H1 (cell line): Measurements from ENCODE around the gene XPNPEP1. TPM values are rescaled to one million over a fixed set of nuclear protein-coding genes. Genes with fewer than 3 reads are reported as not detected.

ENCODE experiments used
- CTCF ChIA-PET: fragments of 300-600 bp; sonication (Branson Sonifier 250); formaldehyde crosslinking; loops from one replicate; lab custom pipeline; 2021; ENCODE audit not compliant: partially characterized antibody; lab: Charles Lee
- POLR2A ChIA-PET: fragments of 300-600 bp; sonication (Branson Sonifier 250); formaldehyde crosslinking; loops from one replicate; lab custom pipeline; 2021; ENCODE audit warnings: inconsistent platforms; ENCODE audit not compliant: partially characterized antibody; lab: Charles Lee
- DNase-seq, 2 experiments: peaks; one replicate each; pipeline versions ENCODE4 v3.0.0 to v3.0.0-alpha.2; 2010 to 2022; ENCODE audit warnings: low spot score in 2 of 2, low read depth in 1 of 2, mixed read lengths in 1 of 2
- FAIRE-seq: peaks from 2 replicates; lab custom pipeline; 2011; peaks lifted over from hg19 to GRCh38; lab: Jason Lieb, UNC
- H2AFZ ChIP-seq: 2 replicates; pipeline ENCODE4 v1.8.1; 2012; ENCODE audit warnings: low read length, inconsistent platforms
- H2AK5ac ChIP-seq: 2 replicates; pipeline ENCODE4 v1.6.1; 2013; ENCODE audit warnings: low read depth, low read length
- H2BK120ac ChIP-seq: replicated peaks from 2 replicates; pipeline ENCODE3; 2013; ENCODE audit warnings: low read depth, low read length, inconsistent platforms
- H2BK12ac ChIP-seq: 2 replicates; pipeline ENCODE4 v1.6.1; 2013; ENCODE audit warnings: low read depth, low read length
- H2BK15ac ChIP-seq: 2 replicates; pipeline ENCODE4 v1.6.1; 2013; ENCODE audit warnings: low read length
- H2BK20ac ChIP-seq: 2 replicates; pipeline ENCODE4 v1.6.1; 2013; ENCODE audit warnings: low read length
- H2BK5ac ChIP-seq: 2 replicates; pipeline ENCODE4 v1.6.1; 2013; ENCODE audit warnings: low read depth, low read length
- H3K14ac ChIP-seq: 2 replicates; pipeline ENCODE4 v1.6.1; 2013; ENCODE audit warnings: inconsistent platforms; ENCODE audit not compliant: insufficient read length
- H3K18ac ChIP-seq: 2 replicates; pipeline ENCODE4 v1.6.1; 2013; ENCODE audit warnings: low read length; ENCODE audit errors: extremely low read depth
- H3K23ac ChIP-seq: 2 replicates; pipeline ENCODE4 v1.6.1; 2013; ENCODE audit warnings: inconsistent platforms; ENCODE audit not compliant: insufficient read length
- H3K23me2 ChIP-seq: 2 replicates; pipeline ENCODE4 v1.6.1; 2013; ENCODE audit warnings: low read depth, low read length
- H3K27ac ChIP-seq: 2 replicates; pipeline ENCODE4 v1.6.1; 2011; ENCODE audit warnings: low read depth, low read length, inconsistent platforms
- H3K27me3 ChIP-seq, 4 experiments: replicated peaks in 1 of 4; 1 replicate in 1 of 4; 2 replicates in 3 of 4; pipeline versions ENCODE4 v1.6.1 to v1.8.1; 2011 to 2013; ENCODE audit warnings: low read length in 3 of 4, mild to moderate bottlenecking in 3 of 4, inconsistent platforms in 2 of 4, mixed read lengths in 2 of 4, moderate library complexity in 1 of 4; ENCODE audit not compliant: control insufficient read depth in 3 of 4, insufficient read depth in 3 of 4; ENCODE audit errors: extremely low read depth in 1 of 4
- H3K36me3 ChIP-seq, 4 experiments: 2 replicates each; pipeline versions ENCODE4 v1.6.1 to v1.8.1; 2011 to 2013; ENCODE audit warnings: mild to moderate bottlenecking in 4 of 4, low read length in 3 of 4, moderate library complexity in 2 of 4, control low read depth in 1 of 4, inconsistent platforms in 1 of 4; ENCODE audit not compliant: insufficient read depth in 4 of 4, control insufficient read depth in 2 of 4
- H3K4ac ChIP-seq: replicated peaks from 2 replicates; pipeline ENCODE3; 2013; ENCODE audit warnings: low read length, low read depth, mixed read lengths, inconsistent platforms; ENCODE audit not compliant: insufficient read length
- H3K4me1 ChIP-seq, 4 experiments: replicated peaks in 1 of 4; 1 replicate in 1 of 4; 2 replicates in 3 of 4; pipeline versions ENCODE4 v1.6.1 to v1.8.1; 2011 to 2013; ENCODE audit warnings: low read length in 3 of 4, inconsistent platforms in 2 of 4, mixed read lengths in 1 of 4; ENCODE audit not compliant: insufficient read depth in 4 of 4, control insufficient read depth in 3 of 4
- H3K4me2 ChIP-seq, 2 experiments: 2 replicates each; pipeline versions ENCODE4 v1.6.1 to v1.8.1; 2011 to 2013; ENCODE audit warnings: low read depth in 2 of 2, low read length in 2 of 2, control low read depth in 1 of 2, inconsistent platforms in 1 of 2, mild to moderate bottlenecking in 1 of 2; ENCODE audit not compliant: insufficient read depth in 1 of 2
- H3K4me3 ChIP-seq, 4 experiments: fragments of 200-600, 300-600 bp in 1 of 4; sonication (generic), shearing (Covaris generic), sonication (Bioruptor Twin) in 1 of 4; 2 replicates each; pipeline versions ENCODE4 v1.5.1 to v1.8.1; 2011 to 2016; ENCODE audit warnings: low read length in 4 of 4, low read depth in 3 of 4, control low read depth in 2 of 4, inconsistent platforms in 2 of 4, mild to moderate bottlenecking in 2 of 4, mixed read lengths in 1 of 4, moderate library complexity in 1 of 4; ENCODE audit not compliant: insufficient read depth in 2 of 4; ENCODE audit errors: extremely low read depth in 1 of 4
- H3K56ac ChIP-seq: replicated peaks from 2 replicates; pipeline ENCODE3; 2013; ENCODE audit warnings: low read depth, mild to moderate bottlenecking, mixed read lengths, low read length, inconsistent platforms; ENCODE audit not compliant: insufficient read length
- H3K79me1 ChIP-seq: 2 replicates; pipeline ENCODE4 v1.6.1; 2013; ENCODE audit warnings: low read depth, low read length, control low read depth
- H3K79me2 ChIP-seq, 2 experiments: 2 replicates each; pipeline versions ENCODE4 v1.6.1 to v1.8.1; 2012 to 2013; ENCODE audit warnings: low read length in 2 of 2, mild to moderate bottlenecking in 2 of 2, inconsistent platforms in 1 of 2; ENCODE audit not compliant: insufficient read depth in 2 of 2, control insufficient read depth in 1 of 2
- H3K9ac ChIP-seq, 4 experiments: replicated peaks in 1 of 4; 1 replicate in 1 of 4; 2 replicates in 3 of 4; pipeline versions ENCODE4 v1.6.1 to v1.8.1; 2011 to 2013; ENCODE audit warnings: low read depth in 3 of 4, low read length in 3 of 4, control low read depth in 2 of 4, mild to moderate bottlenecking in 2 of 4, moderate library complexity in 2 of 4, inconsistent platforms in 1 of 4; ENCODE audit errors: extremely low read depth in 1 of 4
- H3K9me3 ChIP-seq, 2 experiments: 2 replicates each; pipeline versions ENCODE4 v1.6.1 to v1.8.1; 2012 to 2013; ENCODE audit warnings: mild to moderate bottlenecking in 2 of 2, moderate library complexity in 2 of 2, control low read depth in 1 of 2, inconsistent platforms in 1 of 2, low read depth in 1 of 2, low read length in 1 of 2, mixed read lengths in 1 of 2; ENCODE audit not compliant: insufficient read depth in 2 of 2
- H4K20me1 ChIP-seq, 2 experiments: replicated peaks in 1 of 2; 2 replicates each; pipeline versions ENCODE3 to v1.8.1; 2011 to 2013; ENCODE audit warnings: inconsistent platforms in 2 of 2, low read length in 2 of 2, mild to moderate bottlenecking in 1 of 2; ENCODE audit not compliant: insufficient read depth in 2 of 2, control insufficient read depth in 1 of 2
- H4K5ac ChIP-seq: 2 replicates; pipeline ENCODE4 v1.6.1; 2013; ENCODE audit warnings: low read length, low read depth, mixed read lengths, inconsistent platforms; ENCODE audit not compliant: insufficient read length
- H4K8ac ChIP-seq: 2 replicates; pipeline ENCODE4 v1.8.0; 2013; ENCODE audit warnings: mild to moderate bottlenecking, moderate library complexity, low read length, inconsistent platforms; ENCODE audit not compliant: insufficient read depth; ENCODE audit errors: extremely low read depth
- H4K91ac ChIP-seq: replicated peaks from 2 replicates; pipeline ENCODE3; 2013; ENCODE audit warnings: low read length, mixed read lengths, inconsistent platforms; ENCODE audit not compliant: insufficient read length
- CTBP2 ChIP-seq: IDR thresholded peaks from 2 replicates; pipeline ENCODE4 v1.7.0; 2011; ENCODE audit warnings: borderline replicate concordance, mild to moderate bottlenecking, moderate library complexity, mixed read lengths, low read length; ENCODE audit not compliant: insufficient read depth, insufficient read length
- GTF2F1 ChIP-seq: IDR thresholded peaks from 2 replicates; pipeline ENCODE4 v1.6.1; 2012; ENCODE audit warnings: low read depth, low read length, improper control_type of control experiment, borderline replicate concordance
- HDAC6 ChIP-seq: IDR thresholded peaks from one replicate; pipeline ENCODE4 v1.7.1; 2012; ENCODE audit warnings: low read depth, mild to moderate bottlenecking, inconsistent platforms, low read length, moderate library complexity
- MAFK ChIP-seq: IDR thresholded peaks from 2 replicates; pipeline ENCODE4 v1.6.1; 2012; ENCODE audit warnings: low read depth, mild to moderate bottlenecking, improper control_type of control experiment, low read length
- RAD21 ChIP-seq, 2 experiments: IDR thresholded peaks in 1 of 2; conservative IDR thresholded peaks in 1 of 2; 2 replicates each; pipeline ENCODE4 v1.6.1; 2011; ENCODE audit warnings: low read depth in 2 of 2, low read length in 2 of 2, improper control_type of control experiment in 1 of 2, inconsistent platforms in 1 of 2, mild to moderate bottlenecking in 1 of 2, moderate library complexity in 1 of 2
- SIRT6 ChIP-seq: IDR thresholded peaks from one replicate; pipeline ENCODE4 v1.7.1; 2012; ENCODE audit warnings: low read length, inconsistent platforms
- WGBS, 2 experiments: shearing (Covaris generic) in 1 of 2; methylation state at CpG; one replicate each; pipeline versions ENCODE4 v1.1.6 to v1.1.7; 2013 to 2015; ENCODE audit warnings: low lambda C conversion rate in 2 of 2, mixed read lengths in 2 of 2, inconsistent platforms in 1 of 2, low coverage in 1 of 2, missing lambda C conversion rate in 1 of 2; ENCODE audit not compliant: insufficient replicate concordance in 2 of 2, insufficient coverage in 1 of 2, insufficient read length in 1 of 2; ENCODE audit errors: extremely low coverage in 1 of 2, missing lambda C conversion rate in 1 of 2; 5-methylcytosine and 5-hydroxymethylcytosine counted together
- polyA plus RNA-seq, 7 experiments: library from polyadenylated mRNA; depleted of rRNA in 3 of 7; stranded (reverse) in 5 of 7; unstranded in 2 of 7; fragments of >200 nt in 5 of 7; fragments of 200-250 nt in 2 of 7; gene quantifications; 1 replicate in 5 of 7; 2 replicates in 1 of 7; 4 replicates in 1 of 7; pipeline versions ENCODE4 v1.2.1 to v1.2.3, GENCODE V29; 2011 to 2013; ENCODE audit warnings: missing spikeins in 2 of 7, mixed read lengths in 2 of 7
- total RNA-seq: library from RNA; stranded (reverse); fragmentation: NEBNext Ultra II Directional; extraction: Animal tissue kit (Norgen Biotek cat#: 25700); gene quantifications from 2 replicates; pipeline ENCODE4 v1.2.1, GENCODE V29; 2021

XPNPEP1 gene
- total and polyA plus RNA-seq, 2 of the 8 experiments (the other 6 are each of a cell fraction or from before 2014, with no cell fraction given) = 61.1 to 201 TPM

- WGBS, 2 experiments = 92% methylated on average over 4 of the region's 4 CpGs; no CpG with 5 or more reads in 1 of the 2 experiments
Measured at GRCh38 chr10:109871476-109871875, 51.8 kb downstream of the XPNPEP1 start.

More at GRCh38 chr10:109871476-109871875, 51.8 kb downstream of the XPNPEP1 start:
- TF ChIP-seq GTF2F1 (no peak), RAD21 (IDR thresholded peaks at IDR 0.05 in 1 of 2, conservative IDR thresholded peaks at IDR 0.05 in 1 of 2; ENCODE audit: low read depth in 2 of 2, low read length in 2 of 2) (no peak), CTBP2 (no peak), HDAC6 (no peak), MAFK (no peak), SIRT6 (no peak)
- no peaks in the 10 kb centered on the region for H3K9me3 ChIP-seq
- H3K4me2 ChIP-seq = no peak overlapping the region
- H2BK120ac ChIP-seq = no peak overlapping the region
- no peak overlapping the region for H2BK5ac ChIP-seq
- POLR2A ChIA-PET = interaction anchor here (1.0 kb wide), 1 partner anchor 9 kb away, joined by 3 read pairs; no protein-coding TSS in a partner anchor
- no peaks in the 10 kb centered on the region for H3K23me2 ChIP-seq
- H3K79me2 ChIP-seq = no peaks in the 10 kb centered on the region
- H4K5ac ChIP-seq = no peak overlapping the region
- H3K36me3 ChIP-seq = peaks cover 0 to 18% (median 6%) of the 10 kb centered on the region in 4 experiments; a peak in 4 of 8 replicates
- H2AFZ ChIP-seq = no peak overlapping the region
- H2BK20ac ChIP-seq = no peak overlapping the region
- H3K4me3 ChIP-seq = no peak overlapping the region
- no peak overlapping the region for H3K18ac ChIP-seq
- CTCF ChIA-PET = interaction anchor here (3.2 kb wide), 1 partner anchor 13 kb away, joined by 15 read pairs; no protein-coding TSS in a partner anchor
- no peaks in the 10 kb centered on the region for H4K20me1 ChIP-seq
- H3K4ac ChIP-seq = no peak overlapping the region
- H3K14ac ChIP-seq = no peak overlapping the region
- no peak overlapping the region for H3K27ac ChIP-seq
- H4K91ac ChIP-seq = no peak overlapping the region
- H4K8ac ChIP-seq = no peak overlapping the region
- H3K79me1 ChIP-seq = no peaks in the 10 kb centered on the region
- DNase-seq = no peak
- H3K56ac ChIP-seq = no peak overlapping the region
- H2BK15ac ChIP-seq = no peak overlapping the region
- no peak overlapping the region for H2AK5ac ChIP-seq
- no peak overlapping the region for H3K9ac ChIP-seq
- no peaks in the 10 kb centered on the region for H3K4me1 ChIP-seq
- H2BK12ac ChIP-seq = no peak overlapping the region
- no peaks in the 10 kb centered on the region for H3K27me3 ChIP-seq
- no peak for FAIRE-seq
- H3K23ac ChIP-seq = no peak overlapping the region
